Gastroesophageal sphincter (tissue), 4 donors: ENCODE measurements around the gene VPS13A. TPM values are rescaled to one million over a fixed set of nuclear protein-coding genes. Genes with fewer than 3 reads are reported as not detected.

Experiments used
- ATAC-seq: fragments of 150-250 bp; one replicate; pipeline ENCODE4 v1.9.1; 2016; ENCODE audit warnings: mild to moderate bottlenecking, moderate library complexity
- H3K27ac ChIP-seq, 4 donors: fragments of 200-600 bp; sonication (generic) in 3 of 4; 1 replicate in 3 of 4; 2 replicates in 1 of 4; pipeline ENCODE4 v1.5.1; 2016 to 2019
- H3K27me3 ChIP-seq: fragments of 200-600 bp; sonication (generic); one replicate; pipeline ENCODE4 v1.5.1; 2019
- H3K36me3 ChIP-seq, 2 donors: fragments of 200-600 bp; sonication (generic); one replicate each; pipeline ENCODE4 v1.5.1; 2019; ENCODE audit warnings: control low read depth in 1 of 2
- H3K4me1 ChIP-seq, 3 donors: fragments of 200-600 bp; sonication (generic); 1 replicate in 2 of 3; 2 replicates in 1 of 3; pipeline ENCODE4 v1.5.1; 2016 to 2019; ENCODE audit warnings: control low read depth in 2 of 3
- H3K4me3 ChIP-seq, 2 donors: fragments of 200-600 bp; sonication (generic); one replicate each; pipeline ENCODE4 v1.5.1; 2019; ENCODE audit warnings: mild to moderate bottlenecking in 1 of 2, moderate library complexity in 1 of 2
- H3K9me3 ChIP-seq, 3 donors: fragments of 200-600 bp; sonication (generic); one replicate each; pipeline ENCODE4 v1.5.1; 2017 to 2019; ENCODE audit warnings: control low read depth in 2 of 3
- EP300 ChIP-seq: sonication (generic); formaldehyde crosslinking; IDR thresholded peaks from one replicate; pipeline ENCODE4 v1.6.1; 2017; ENCODE audit warnings: antibody characterized with exemption, mild to moderate bottlenecking
- POLR2A ChIP-seq, 2 donors: fragments of 450-650 bp; IDR thresholded peaks; one replicate each; pipeline ENCODE4 v1.6.1; 2017; ENCODE audit warnings: antibody characterized with exemption in 2 of 2, mild to moderate bottlenecking in 2 of 2, moderate library complexity in 1 of 2
- POLR2AphosphoS5 ChIP-seq: sonication (generic); formaldehyde crosslinking; IDR thresholded peaks from one replicate; pipeline ENCODE4 v1.6.1; 2017; ENCODE audit warnings: antibody characterized with exemption
- WGBS, 2 donors: methylation state at CpG; one replicate each; pipeline ENCODE4 v1.1.5; 2018; ENCODE audit warnings: low coverage in 1 of 2; 5-methylcytosine and 5-hydroxymethylcytosine counted together
- total RNA-seq, 4 donors: library from RNA; depleted of rRNA; stranded (reverse); fragments of >200 nt; gene quantifications; one replicate each; pipeline ENCODE4 v1.1.0, GENCODE V29; 2016
- TF ChIP-seq, protein P1 (sequence below), 4 experiments: fragments of 200-600 bp in 2 of 4; fragments of 450-650 bp in 2 of 4; sonication (generic) in 1 of 4; IDR thresholded peaks; one replicate each; pipeline ENCODE4 v1.5.1; 2017 to 2019; ENCODE audit warnings: antibody characterized with exemption in 4 of 4, mild to moderate bottlenecking in 2 of 4, moderate library complexity in 2 of 4

The VPS13A gene
- total RNA-seq, 4 donors from 2014 or later = 33.7 to 79.7 (median 42.6) TPM

DNA sequence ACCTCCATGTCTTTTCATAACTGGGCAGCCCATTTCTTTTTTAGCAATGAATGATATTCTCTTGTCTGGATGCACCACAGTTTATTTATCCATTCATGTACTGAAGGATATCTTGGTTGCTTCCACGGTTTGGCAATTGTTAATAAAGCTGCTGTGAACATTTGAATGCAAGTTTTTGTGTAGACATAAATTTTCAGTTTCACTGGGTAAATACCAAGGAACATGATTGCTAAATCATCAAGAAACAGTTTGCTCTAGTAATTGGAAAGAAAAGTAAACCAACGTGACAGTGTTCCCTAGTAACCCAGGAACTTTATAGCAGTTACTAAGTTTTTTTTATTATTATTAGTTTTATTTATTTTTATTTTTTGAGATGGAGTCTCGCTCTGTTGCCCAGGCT is 100.4 kb downstream of the VPS13A start:
- no peak for ATAC-seq
- Histone ChIP-seq H3K36me3 (peaks cover 0 to 54% of the 10 kb centered on the region in 2 donors), H3K27ac (no peak overlapping the region), H3K4me3 (no peak overlapping the region), H3K27me3 (no peaks in the 10 kb centered on the region), H3K4me1 (no peaks in the 10 kb centered on the region), H3K9me3 (no peaks in the 10 kb centered on the region)
- WGBS, 2 donors = 78 to 83% methylated on average over 2 of the region's 3 CpGs
- no peak for TF ChIP-seq POLR2AphosphoS5
- no peak for TF ChIP-seq EP300
- TF ChIP-seq POLR2A (IDR thresholded peaks at IDR 0.05) = no peak
- TF ChIP-seq, protein P1, sequence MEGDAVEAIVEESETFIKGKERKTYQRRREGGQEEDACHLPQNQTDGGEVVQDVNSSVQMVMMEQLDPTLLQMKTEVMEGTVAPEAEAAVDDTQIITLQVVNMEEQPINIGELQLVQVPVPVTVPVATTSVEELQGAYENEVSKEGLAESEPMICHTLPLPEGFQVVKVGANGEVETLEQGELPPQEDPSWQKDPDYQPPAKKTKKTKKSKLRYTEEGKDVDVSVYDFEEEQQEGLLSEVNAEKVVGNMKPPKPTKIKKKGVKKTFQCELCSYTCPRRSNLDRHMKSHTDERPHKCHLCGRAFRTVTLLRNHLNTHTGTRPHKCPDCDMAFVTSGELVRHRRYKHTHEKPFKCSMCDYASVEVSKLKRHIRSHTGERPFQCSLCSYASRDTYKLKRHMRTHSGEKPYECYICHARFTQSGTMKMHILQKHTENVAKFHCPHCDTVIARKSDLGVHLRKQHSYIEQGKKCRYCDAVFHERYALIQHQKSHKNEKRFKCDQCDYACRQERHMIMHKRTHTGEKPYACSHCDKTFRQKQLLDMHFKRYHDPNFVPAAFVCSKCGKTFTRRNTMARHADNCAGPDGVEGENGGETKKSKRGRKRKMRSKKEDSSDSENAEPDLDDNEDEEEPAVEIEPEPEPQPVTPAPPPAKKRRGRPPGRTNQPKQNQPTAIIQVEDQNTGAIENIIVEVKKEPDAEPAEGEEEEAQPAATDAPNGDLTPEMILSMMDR (IDR thresholded peaks at IDR 0.05) = no peak

DNA sequence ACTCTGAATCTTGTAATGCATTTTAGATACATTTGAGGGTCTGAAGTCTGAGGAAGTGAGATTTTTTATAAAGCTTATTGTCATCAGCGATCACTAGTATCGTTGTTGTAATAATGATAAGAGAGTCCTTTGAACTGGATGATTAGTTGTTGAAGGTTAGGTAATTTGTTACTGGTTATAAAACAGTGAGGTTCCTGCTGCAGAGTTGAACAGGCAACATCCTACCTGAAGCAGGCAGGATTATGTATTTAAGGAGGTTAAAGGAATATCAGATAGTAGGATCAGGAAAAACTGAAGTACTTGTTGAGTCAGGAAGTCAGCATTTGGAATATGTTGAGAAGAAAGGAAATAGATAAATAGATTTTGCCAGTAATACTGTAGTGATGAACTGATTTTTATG is 106.7 kb downstream of the VPS13A start:
- peaks cover 0 to 58% of the 10 kb centered on the region in 2 donors for H3K36me3 ChIP-seq
- TF ChIP-seq, protein P1 (IDR thresholded peaks at IDR 0.05) = no peak
- TF ChIP-seq POLR2A (IDR thresholded peaks at IDR 0.05) = no peak
- no peak for TF ChIP-seq EP300
- no peak for TF ChIP-seq POLR2AphosphoS5
- no peak for ATAC-seq
- peaks cover 0 to 17% (median 0%) of the 10 kb centered on the region in 3 donors for H3K9me3 ChIP-seq
- no peaks in the 10 kb centered on the region for H3K27me3 ChIP-seq
- H3K27ac ChIP-seq = no peak overlapping the region
- H3K4me3 ChIP-seq = no peak overlapping the region
- H3K4me1 ChIP-seq = no peaks in the 10 kb centered on the region
- 92 to 94% methylated on average over 2 of the region's 2 CpGs for WGBS, 2 donors

DNA sequence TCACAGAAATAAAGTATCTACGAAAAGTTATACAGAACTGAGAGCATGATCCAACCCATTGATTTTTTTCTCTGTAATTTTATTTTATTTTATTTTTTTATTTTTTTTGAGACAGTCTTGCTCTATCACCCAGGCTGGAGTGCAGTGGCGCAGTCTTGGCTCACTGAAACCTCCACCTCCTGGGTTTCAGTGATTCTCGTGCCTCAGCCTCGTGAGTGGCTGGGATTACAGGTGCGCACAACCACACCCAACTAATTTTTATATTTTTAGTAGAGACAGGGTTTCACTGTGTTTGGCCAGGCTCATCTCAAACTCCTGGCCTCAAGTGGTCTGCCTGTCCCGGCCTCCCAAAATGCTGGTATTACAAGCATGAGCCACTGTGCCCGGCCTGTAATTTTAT is 107.3 kb downstream of the VPS13A start:
- H3K4me1 ChIP-seq = no peaks in the 10 kb centered on the region
- ATAC-seq = no peak
- 93 to 98% methylated on average over 6 to 7 of the region's 7 CpGs for WGBS, 2 donors

DNA sequence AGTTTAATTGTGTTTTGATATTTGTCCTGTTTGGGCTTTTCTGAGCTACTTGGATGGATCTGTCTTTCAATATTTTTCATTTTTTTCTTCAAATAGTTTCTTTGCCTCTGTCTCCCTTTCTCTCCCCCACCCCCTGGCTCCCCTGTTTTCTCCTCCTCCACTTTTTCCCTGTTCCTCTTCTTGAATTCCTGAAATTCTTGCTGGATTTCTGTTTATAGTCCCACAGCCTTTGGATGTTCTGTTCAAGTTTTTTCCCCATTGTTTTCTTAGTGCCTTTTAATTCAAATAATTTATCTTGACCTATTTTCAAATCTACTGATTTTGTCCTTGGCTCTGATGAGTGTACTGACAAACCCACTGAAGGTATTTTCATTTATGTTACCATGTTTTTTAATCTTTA is 113.0 kb downstream of the VPS13A start:
- no peak overlapping the region for H3K27ac ChIP-seq
- H3K36me3 ChIP-seq = peaks cover 0 to 31% of the 10 kb centered on the region in 2 donors
- ATAC-seq = no peak
- TF ChIP-seq POLR2A (IDR thresholded peaks at IDR 0.05) (no peak), EP300 (no peak), POLR2AphosphoS5 (no peak)
- TF ChIP-seq, protein P1 (IDR thresholded peaks at IDR 0.05) = no peak
- H3K4me3 ChIP-seq = no peak overlapping the region
- no peaks in the 10 kb centered on the region for H3K27me3 ChIP-seq
- peaks cover 0 to 17% (median 0%) of the 10 kb centered on the region in 3 donors for H3K9me3 ChIP-seq
- H3K4me1 ChIP-seq = no peaks in the 10 kb centered on the region

More for the DNA sequence above, 107.3 kb downstream of the VPS13A start:
- H3K4me3 ChIP-seq = no peak overlapping the region
- H3K36me3 ChIP-seq = peaks cover 0 to 55% of the 10 kb centered on the region in 2 donors
- no peak for TF ChIP-seq POLR2AphosphoS5
- no peak for TF ChIP-seq EP300
- TF ChIP-seq POLR2A (IDR thresholded peaks at IDR 0.05) = no peak
- TF ChIP-seq, protein P1 (IDR thresholded peaks at IDR 0.05) = no peak
- H3K27me3 ChIP-seq = no peaks in the 10 kb centered on the region
- peaks cover 0 to 17% (median 0%) of the 10 kb centered on the region in 3 donors for H3K9me3 ChIP-seq
- H3K27ac ChIP-seq = no peak overlapping the region

DNA sequence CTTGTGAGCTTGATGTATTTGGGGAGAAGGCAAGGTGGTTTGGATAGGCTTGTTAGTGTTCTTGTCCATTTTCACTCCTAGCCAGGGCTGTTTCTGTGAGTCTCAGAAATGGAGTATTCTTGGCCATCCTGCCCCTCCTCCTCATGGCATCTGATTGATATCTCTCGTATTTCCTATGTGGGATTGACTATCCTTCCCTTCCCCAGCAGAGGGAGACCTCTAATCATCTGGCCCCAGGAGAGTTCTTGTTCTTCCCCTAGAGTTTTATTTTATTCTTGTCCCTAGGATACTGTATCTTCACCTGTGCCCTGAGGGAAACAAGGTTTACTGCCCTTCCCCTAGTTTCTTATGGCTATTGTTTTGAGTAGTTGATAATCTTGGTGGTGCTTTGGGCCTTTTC is 114.4 kb downstream of the VPS13A start:
- no peaks in the 10 kb centered on the region for H3K4me1 ChIP-seq
- H3K4me3 ChIP-seq = no peak overlapping the region
- 58 to 100% methylated on average over 1 of the region's 1 CpG for WGBS, 2 donors
- no peak for ATAC-seq
- no peaks in the 10 kb centered on the region for H3K27me3 ChIP-seq
- TF ChIP-seq EP300 (no peak), POLR2AphosphoS5 (no peak), POLR2A (IDR thresholded peaks at IDR 0.05) (no peak)
- TF ChIP-seq, protein P1 (IDR thresholded peaks at IDR 0.05) = no peak
- peaks cover 0 to 17% (median 0%) of the 10 kb centered on the region in 3 donors for H3K9me3 ChIP-seq
- no peak overlapping the region for H3K27ac ChIP-seq
- peaks cover 0 to 22% of the 10 kb centered on the region in 2 donors for H3K36me3 ChIP-seq
